DOHH2 (cell line): Measurements from ENCODE around the gene ZNF670.
A peak's percentile ranks its signal among the peaks of the same experiment; 100 is the strongest.

ENCODE experiments used
- H3F3A ChIP-seq: fragments of 200-600 bp; sonication (generic), shearing (Covaris generic); 2 replicates; pipeline ENCODE4 v1.6.0; 2016; ENCODE audit warnings: antibody characterized with exemption, mild to moderate bottlenecking; ENCODE audit not compliant: control insufficient read depth, insufficient read depth
- H3K27ac ChIP-seq: fragments of 200-600 bp; sonication (generic); 2 replicates; pipeline ENCODE4 v1.5.1; 2014; ENCODE audit warnings: low read depth, mild to moderate bottlenecking, low read length, moderate library complexity
- H3K27me3 ChIP-seq: fragments of 200-600 bp; sonication (generic); 2 replicates; pipeline ENCODE4 v1.6.1; 2014; ENCODE audit warnings: mild to moderate bottlenecking, low read length, mixed read lengths; ENCODE audit not compliant: control insufficient read depth
- H3K36me3 ChIP-seq: fragments of 200-600 bp; sonication (generic); 2 replicates; pipeline ENCODE4 v1.6.1; 2014; ENCODE audit warnings: mild to moderate bottlenecking, low read length, moderate library complexity, mixed read lengths; ENCODE audit not compliant: control insufficient read depth
- H3K4me1 ChIP-seq: fragments of 200-600 bp; sonication (generic); 2 replicates; pipeline ENCODE4 v1.6.1; 2014; ENCODE audit warnings: mild to moderate bottlenecking, low read length, mixed read lengths; ENCODE audit not compliant: control insufficient read depth
- H3K4me2 ChIP-seq: fragments of 200-600 bp; sonication (generic); 2 replicates; pipeline ENCODE4 v1.6.0; 2014; ENCODE audit warnings: mild to moderate bottlenecking, low read length, moderate library complexity
- H3K4me3 ChIP-seq: fragments of 200-600 bp; sonication (generic); 2 replicates; pipeline ENCODE4 v1.5.1; 2014; ENCODE audit warnings: mild to moderate bottlenecking, low read length, mixed read lengths
- H3K79me2 ChIP-seq: fragments of 200-600 bp; sonication (generic); 2 replicates; pipeline ENCODE4 v1.6.1; 2014; ENCODE audit warnings: mild to moderate bottlenecking, low read length, mixed read lengths; ENCODE audit not compliant: control insufficient read depth
- H3K9me2 ChIP-seq: fragments of 200-600 bp; sonication (generic); replicated peaks from 2 replicates; pipeline ENCODE4 v1.6.1; 2014; ENCODE audit warnings: mild to moderate bottlenecking, low read length, mixed read lengths; ENCODE audit not compliant: control insufficient read depth
- H3K9me3 ChIP-seq: fragments of 200-600 bp; sonication (generic); 2 replicates; pipeline ENCODE4 v1.6.1; 2014; ENCODE audit warnings: antibody characterized with exemption, low read length, mixed read lengths; ENCODE audit not compliant: control insufficient read depth, insufficient read depth
- H4K20me1 ChIP-seq: fragments of 200-600 bp; sonication (generic); 2 replicates; pipeline ENCODE4 v1.6.0; 2014; ENCODE audit warnings: low read depth, mild to moderate bottlenecking, antibody characterized with exemption, low read length, moderate library complexity; ENCODE audit not compliant: control insufficient read depth, insufficient read depth
- EZH2phosphoT487 ChIP-seq: fragments of 200-600 bp; sonication (generic); IDR thresholded peaks from 2 replicates; pipeline ENCODE4 v1.6.1; 2017; ENCODE audit warnings: borderline replicate concordance, mild to moderate bottlenecking, antibody characterized with exemption, low read length, moderate library complexity, mixed read lengths
- TF ChIP-seq, protein P1 (sequence below): fragments of 200-600 bp; sonication (generic); IDR thresholded peaks from one replicate; pipeline ENCODE4 v1.5.1; 2014; ENCODE audit warnings: antibody characterized with exemption, mild to moderate bottlenecking, low read depth, low read length; ENCODE audit not compliant: poor library complexity, severe bottlenecking

The ZNF670 gene

DNA sequence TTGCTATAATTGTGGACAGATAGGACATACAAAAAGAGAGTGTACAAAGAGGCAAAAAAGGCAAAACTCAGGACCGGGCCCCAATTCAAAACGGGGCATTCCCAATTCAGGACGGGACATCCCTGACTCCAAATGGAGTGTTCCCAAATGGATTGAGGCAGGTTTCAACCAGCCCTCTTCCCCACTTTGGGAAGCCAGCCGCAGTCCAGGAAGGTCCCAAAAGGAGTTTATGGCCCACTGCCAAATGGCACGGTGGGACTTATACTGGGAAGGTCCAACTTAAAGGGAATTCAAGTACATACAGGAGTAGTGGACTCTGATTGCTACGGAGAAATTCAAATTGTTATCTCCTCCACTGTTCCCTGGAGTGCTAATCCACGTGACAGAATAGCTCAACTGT is 29.1 kb upstream of the ZNF670 start:
- Histone ChIP-seq H3K27ac (no peak overlapping the region), H4K20me1 (no peaks in the 10 kb centered on the region), H3K79me2 (peaks cover 15% of the 10 kb centered on the region), H3K27me3 (no peaks in the 10 kb centered on the region), H3K4me3 (no peak overlapping the region), H3K9me3 (peaks cover 7% of the 10 kb centered on the region), H3K9me2 (no peaks in the 10 kb centered on the region), H3K36me3 (peaks cover 10% of the 10 kb centered on the region), H3F3A (no peaks in the 10 kb centered on the region), H3K4me1 (peaks cover 12% of the 10 kb centered on the region), H3K4me2 (no peak overlapping the region)
- TF ChIP-seq EZH2phosphoT487, result no peak
- TF ChIP-seq, protein P1, sequence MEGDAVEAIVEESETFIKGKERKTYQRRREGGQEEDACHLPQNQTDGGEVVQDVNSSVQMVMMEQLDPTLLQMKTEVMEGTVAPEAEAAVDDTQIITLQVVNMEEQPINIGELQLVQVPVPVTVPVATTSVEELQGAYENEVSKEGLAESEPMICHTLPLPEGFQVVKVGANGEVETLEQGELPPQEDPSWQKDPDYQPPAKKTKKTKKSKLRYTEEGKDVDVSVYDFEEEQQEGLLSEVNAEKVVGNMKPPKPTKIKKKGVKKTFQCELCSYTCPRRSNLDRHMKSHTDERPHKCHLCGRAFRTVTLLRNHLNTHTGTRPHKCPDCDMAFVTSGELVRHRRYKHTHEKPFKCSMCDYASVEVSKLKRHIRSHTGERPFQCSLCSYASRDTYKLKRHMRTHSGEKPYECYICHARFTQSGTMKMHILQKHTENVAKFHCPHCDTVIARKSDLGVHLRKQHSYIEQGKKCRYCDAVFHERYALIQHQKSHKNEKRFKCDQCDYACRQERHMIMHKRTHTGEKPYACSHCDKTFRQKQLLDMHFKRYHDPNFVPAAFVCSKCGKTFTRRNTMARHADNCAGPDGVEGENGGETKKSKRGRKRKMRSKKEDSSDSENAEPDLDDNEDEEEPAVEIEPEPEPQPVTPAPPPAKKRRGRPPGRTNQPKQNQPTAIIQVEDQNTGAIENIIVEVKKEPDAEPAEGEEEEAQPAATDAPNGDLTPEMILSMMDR, result no peak

DNA sequence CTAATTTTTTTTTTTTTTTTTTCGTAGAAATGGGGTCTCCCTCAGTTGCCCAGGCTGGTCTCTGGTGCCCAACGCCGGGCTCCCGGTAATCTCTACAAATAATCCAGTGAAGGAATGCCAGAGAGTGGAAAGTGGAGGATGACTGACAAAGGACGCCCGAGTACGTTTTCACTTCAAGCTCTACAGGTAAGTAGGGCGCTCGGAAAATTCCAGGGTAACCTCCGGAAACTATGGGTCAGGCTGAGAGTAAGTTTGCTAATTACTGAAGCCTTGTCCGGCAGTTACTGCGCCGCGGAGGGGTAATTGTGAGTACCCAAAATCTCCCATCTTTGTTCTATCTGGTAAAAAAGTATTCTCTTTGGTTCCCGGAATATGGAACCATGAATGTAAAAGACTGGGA is 27.4 kb upstream of the ZNF670 start:
- Histone ChIP-seq H3K79me2 (peaks cover 32% of the 10 kb centered on the region), H3K27ac (no peak overlapping the region), H3K4me1 (peaks cover 14% of the 10 kb centered on the region), H3K4me3 (no peak overlapping the region), H3K9me2 (no peaks in the 10 kb centered on the region), H3F3A (no peaks in the 10 kb centered on the region), H3K27me3 (no peaks in the 10 kb centered on the region), H3K4me2 (no peak overlapping the region), H4K20me1 (no peaks in the 10 kb centered on the region), H3K36me3 (peaks cover 26% of the 10 kb centered on the region), H3K9me3 (peaks cover 13% of the 10 kb centered on the region)
- TF ChIP-seq, protein P1, result no peak
- TF ChIP-seq EZH2phosphoT487, result no peak

DNA sequence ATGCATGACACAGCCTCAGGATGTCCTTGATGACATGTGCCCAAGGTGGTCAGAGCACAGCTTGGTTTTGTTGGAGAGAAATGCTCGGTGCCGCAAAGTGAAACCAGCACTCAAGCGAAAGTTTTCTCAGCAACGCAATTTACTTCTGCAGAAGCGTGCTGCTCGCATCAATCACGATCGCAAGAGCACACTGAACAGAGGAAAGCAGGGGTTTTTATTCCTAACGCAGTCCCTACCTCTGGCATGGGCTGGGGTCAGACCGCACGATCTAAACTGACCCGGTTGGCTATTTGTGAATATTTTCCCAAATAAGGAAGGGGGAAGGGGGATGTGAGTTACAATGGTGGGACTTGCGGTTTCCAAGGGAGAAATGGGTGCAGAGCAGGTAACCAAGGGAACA is 26.4 kb upstream of the ZNF670 start:
- H3K9me2 ChIP-seq, result no peaks in the 10 kb centered on the region
- H3K27ac ChIP-seq, result no peak overlapping the region
- peaks cover 14% of the 10 kb centered on the region for H3K4me1 ChIP-seq
- TF ChIP-seq EZH2phosphoT487, result no peak
- TF ChIP-seq, protein P1, result no peak
- H3K9me3 ChIP-seq, result peaks cover 18% of the 10 kb centered on the region
- peak overlapping the region; percentile 68 for H3K4me2 ChIP-seq
- no peaks in the 10 kb centered on the region for H3K27me3 ChIP-seq
- H3K36me3 ChIP-seq, result peaks cover 36% of the 10 kb centered on the region
- peak overlapping the region; percentile 96 for H3K4me3 ChIP-seq
- peaks cover 41% of the 10 kb centered on the region for H3K79me2 ChIP-seq
- H3F3A ChIP-seq, result no peaks in the 10 kb centered on the region
- no peaks in the 10 kb centered on the region for H4K20me1 ChIP-seq
